ENCODE measurements around the gene PLA2G15.

The PLA2G15 gene

DNA sequence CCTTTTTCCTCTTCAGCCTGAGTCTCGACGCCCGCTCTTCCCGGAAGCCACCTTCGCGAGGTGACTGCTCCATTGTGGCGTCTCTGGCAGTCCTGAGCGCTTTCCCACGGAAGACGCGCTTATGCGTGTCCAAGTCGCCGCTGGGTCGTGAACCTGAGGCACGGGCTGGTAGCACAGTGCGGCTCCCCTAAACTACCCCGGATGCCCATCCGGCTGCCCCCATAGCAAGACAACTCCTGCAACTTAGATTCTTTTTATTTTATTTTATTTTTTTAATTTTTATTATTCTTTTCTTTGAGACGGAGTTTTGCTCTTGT lies 7.2 kb upstream of the PLA2G15 start:
- no peak for TF ChIP-seq CTCF (IDR thresholded peaks at IDR 0.05)

DNA sequence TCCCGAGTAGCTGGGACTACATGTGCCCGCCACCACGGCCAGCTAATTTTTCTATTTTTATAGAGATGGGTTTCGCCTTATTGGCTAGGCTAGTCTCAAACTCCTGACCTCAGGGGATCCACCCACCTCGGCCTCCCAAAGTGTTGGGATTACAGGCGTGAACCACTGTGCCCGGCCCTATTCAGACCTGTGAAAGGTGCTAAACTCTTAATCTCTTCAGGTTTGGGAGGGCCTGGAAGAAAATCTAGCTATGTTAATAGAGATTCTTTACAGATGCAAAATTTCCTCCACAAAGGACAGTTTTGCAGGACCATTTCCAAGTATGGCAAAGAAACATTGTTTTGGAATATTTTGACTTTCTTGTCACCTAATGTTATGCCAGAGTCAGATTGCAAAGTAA lies 3.1 kb upstream of the PLA2G15 start:
- TF ChIP-seq CTCF (IDR thresholded peaks at IDR 0.05): no peak

- TF ChIP-seq CTCF (IDR thresholded peaks at IDR 0.05): no peak
Observed at GRCh38 chr16:68242926-68243858, 2.0 kb upstream of the PLA2G15 start.

DNA sequence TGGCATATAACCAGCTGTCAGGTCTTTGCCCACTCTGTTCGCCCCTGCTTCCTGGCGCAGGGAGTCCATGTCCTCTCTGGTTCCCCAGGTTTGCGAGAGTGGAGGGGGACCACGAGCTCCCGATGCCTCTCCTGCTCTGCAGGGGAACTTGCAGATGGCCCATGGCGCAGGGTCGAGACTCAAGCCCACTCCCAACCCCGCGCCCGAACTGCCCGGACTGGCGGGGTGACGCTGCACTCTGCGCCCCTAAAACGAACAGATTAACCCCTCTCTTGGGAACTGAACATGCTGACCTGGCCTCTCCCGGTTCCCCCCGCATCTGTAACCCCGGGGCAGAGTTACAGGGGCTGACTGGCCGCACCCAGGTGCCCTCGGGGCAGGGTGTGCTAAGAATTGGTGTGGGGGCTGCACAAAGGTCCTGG lies 681 bp upstream of the PLA2G15 start:
- no peak for TF ChIP-seq CTCF (IDR thresholded peaks at IDR 0.05)

GRCh38 chr16:68246121-68246520 lies 948 bp downstream of the PLA2G15 start:
- TF ChIP-seq CTCF (IDR thresholded peaks at IDR 0.05): no peak

DNA sequence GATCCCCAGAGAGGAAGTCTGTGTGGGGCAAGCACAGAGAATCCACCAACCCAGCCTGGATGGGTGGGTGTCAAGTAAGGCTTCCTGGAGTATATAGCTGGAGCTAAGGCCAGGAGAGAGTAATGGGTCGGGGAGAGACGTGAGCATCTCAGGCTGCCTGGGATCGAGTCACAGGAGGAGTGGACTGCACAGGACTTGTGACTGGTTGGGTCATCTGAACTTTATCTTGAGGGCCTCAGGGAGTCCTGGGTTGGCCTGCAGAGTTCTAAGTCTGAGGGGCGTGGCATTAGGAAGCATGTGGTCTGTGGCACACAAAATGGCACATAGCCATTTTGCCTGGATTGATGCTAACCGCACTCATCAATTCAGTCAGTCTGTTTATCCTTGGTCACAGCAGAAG lies 1.5 kb downstream of the PLA2G15 start:
- TF ChIP-seq CTCF (IDR thresholded peaks at IDR 0.05): no peak

DNA sequence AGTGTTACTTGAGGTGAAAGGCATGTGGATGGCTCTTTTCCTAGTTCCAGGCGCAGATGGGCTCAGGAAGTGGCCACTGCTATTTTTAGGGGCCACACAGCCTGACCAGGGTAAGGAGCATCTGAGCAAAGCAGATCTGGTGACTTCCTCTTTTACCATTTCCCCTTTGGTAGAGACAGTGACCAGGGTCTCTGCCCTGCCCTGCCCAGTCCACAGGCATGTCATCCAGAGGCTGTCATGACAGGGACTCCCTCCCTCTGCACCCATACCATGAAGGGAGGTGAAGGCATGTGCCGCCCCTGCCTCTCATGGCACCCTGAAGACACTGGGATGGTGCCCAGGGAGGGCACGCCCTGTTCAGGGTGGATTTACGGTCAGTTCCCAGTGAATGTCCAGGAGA lies 2.2 kb downstream of the PLA2G15 start:
- TF ChIP-seq CTCF (IDR thresholded peaks at IDR 0.05): no peak
